Head of caudate nucleus (tissue), 42 donors: ENCODE measurements around the gene DYSF.
A peak's percentile ranks its signal among the peaks of the same experiment; 100 is the strongest.

Experiments used
- DNase-seq, 42 donors: peaks; one replicate each; pipeline versions ENCODE4 v3.0.0 to v3.0.0-alpha.2; 2020 to 2021; ENCODE audit warnings: mixed read lengths in 7 of 42
- intact Hi-C: fragments of 100-400 bp; cut with DNase I; formaldehyde crosslinking; loops from one replicate; pipeline ENCODE4 v1.15.0; 2022

The DYSF gene

GRCh38 chr2:71667256-71668182, 214.2 kb downstream of the DYSF start:
- intact Hi-C loops = no loop called here
- peak in 1 of 42 donors; percentile 5 for DNase-seq

- no peak for DNase-seq
- intact Hi-C loops = no loop called here
Observed at GRCh38 chr2:71668326-71669057, 215.1 kb downstream of the DYSF start.

GRCh38 chr2:71669058-71669456, 215.7 kb downstream of the DYSF start:
- intact Hi-C loops = no loop called here
- DNase-seq = no peak

- intact Hi-C loops = no loop called here
- peak in 2 of 42 donors; percentile 1 to 3 for DNase-seq
Observed at GRCh38 chr2:71669628-71670429, 216.5 kb downstream of the DYSF start.

- intact Hi-C loops = no loop called here
- peak in 1 of 42 donors; percentile 5 for DNase-seq
Observed at GRCh38 chr2:71670430-71670795, 217.1 kb downstream of the DYSF start.

GRCh38 chr2:71671203-71671854, 218.0 kb downstream of the DYSF start:
- intact Hi-C loops = no loop called here
- peak in 1 of 42 donors; percentile 3 for DNase-seq

GRCh38 chr2:71671895-71672825, 218.8 kb downstream of the DYSF start:
- intact Hi-C loops = no loop called here
- DNase-seq = peak in 4 of 42 donors; percentile 6 to 22 (median 10)

- intact Hi-C loops = no loop called here
Observed at GRCh38 chr2:71672826-71673795, 219.8 kb downstream of the DYSF start.

GRCh38 chr2:71674158-71674851, 220.9 kb downstream of the DYSF start:
- DNase-seq = peak in 3 of 42 donors; percentile 1 to 9 (median 4)
- intact Hi-C loops = no loop called here

More at GRCh38 chr2:71672826-71673795, 219.8 kb downstream of the DYSF start:
- peak in 5 of 42 donors; percentile 2 to 29 (median 5) for DNase-seq

GRCh38 chr2:71675296-71675695, 221.9 kb downstream of the DYSF start:
- peak in 5 of 42 donors; percentile 2 to 27 (median 7) for DNase-seq
- intact Hi-C loops = no loop called here

GRCh38 chr2:71678874-71679273, 225.5 kb downstream of the DYSF start:
- DNase-seq = peak in 3 of 42 donors; percentile 3 to 6 (median 4)
- intact Hi-C loops = no loop called here

- DNase-seq = peak in 1 of 42 donors; percentile 5
- intact Hi-C loops = no loop called here
Observed at GRCh38 chr2:71679491-71679890, 226.1 kb downstream of the DYSF start.

- intact Hi-C loops = no loop called here
- DNase-seq = peak in 3 of 42 donors; percentile 1 to 18 (median 8)
Observed at GRCh38 chr2:71680925-71681324, 227.6 kb downstream of the DYSF start.

GRCh38 chr2:71681626-71682025, 228.3 kb downstream of the DYSF start:
- intact Hi-C loops = no loop called here
- peak in 2 of 42 donors; percentile 3 to 30 for DNase-seq

- intact Hi-C loops = no loop called here
- DNase-seq = peak in 4 of 42 donors; percentile 2 to 20 (median 8)
Observed at GRCh38 chr2:71682341-71682740, 229.0 kb downstream of the DYSF start.

- intact Hi-C loops = no loop called here
- DNase-seq = peak in 4 of 42 donors; percentile 3 to 30 (median 14)
Observed at GRCh38 chr2:71683070-71683469, 229.7 kb downstream of the DYSF start.
